NCI-H1694 treated with DMSO at 0.1 percent for 48 hours (cell line): Measurements from ENCODE around the gene KRTAP12-3.
"Not testable (repeated sequence)": the region's sequence is repeated elsewhere in the genome, so short reads cannot be mapped to it uniquely, and the experiment has no call there.

ENCODE experiments used
- DNase-seq: peaks from one replicate; lab custom pipeline; 2025; lab: John Stamatoyannopoulos, UW

The KRTAP12-3 gene, protein sequence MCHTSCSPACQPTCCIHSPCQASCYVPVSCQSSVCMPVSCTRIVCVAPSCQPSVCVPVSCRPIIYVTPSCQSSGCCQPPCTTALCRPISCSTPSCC

DNA sequence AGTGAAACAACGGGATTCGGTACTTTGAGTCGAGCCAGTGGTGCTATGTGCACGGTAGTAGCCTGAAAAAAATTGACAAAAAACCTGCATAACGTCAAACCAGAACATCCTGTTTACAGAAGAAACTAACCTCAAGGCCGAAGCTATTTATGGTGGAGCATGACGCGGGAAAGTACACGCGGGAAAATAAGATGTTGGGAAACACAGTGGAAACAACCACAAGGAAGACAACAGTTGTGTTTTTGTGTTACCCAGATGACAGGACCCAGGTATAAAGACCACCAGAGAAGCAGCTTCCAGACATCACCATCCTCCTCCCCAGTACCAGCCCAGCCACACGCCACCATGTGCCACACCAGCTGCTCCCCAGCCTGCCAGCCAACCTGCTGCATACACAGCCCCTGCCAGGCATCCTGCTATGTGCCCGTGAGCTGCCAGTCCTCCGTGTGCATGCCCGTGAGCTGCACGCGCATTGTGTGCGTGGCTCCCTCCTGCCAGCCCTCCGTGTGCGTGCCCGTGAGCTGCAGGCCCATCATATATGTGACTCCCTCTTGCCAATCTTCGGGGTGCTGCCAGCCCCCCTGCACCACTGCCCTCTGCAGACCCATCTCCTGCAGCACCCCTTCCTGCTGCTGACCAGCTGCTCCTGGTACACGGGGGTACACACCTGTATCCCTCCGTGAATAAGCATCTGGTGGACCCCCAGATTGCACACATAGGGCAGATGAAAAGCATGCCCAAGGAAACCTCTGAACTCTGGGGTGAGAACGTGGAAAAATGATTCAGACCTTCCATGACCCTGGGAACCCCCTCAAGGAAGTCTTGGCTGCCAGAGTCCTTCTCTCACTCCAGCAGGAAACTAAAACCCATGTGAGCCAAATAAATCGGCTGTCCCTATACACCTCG lies at the start of gene KRTAP12-3:
TSS of gene KRTAP12-3 (plus strand) at position 298 of the 906 bp plus-strand sequence. CDS start at position 346, 48 bp downstream.
- DNase-seq = peak; percentile 53

DNA sequence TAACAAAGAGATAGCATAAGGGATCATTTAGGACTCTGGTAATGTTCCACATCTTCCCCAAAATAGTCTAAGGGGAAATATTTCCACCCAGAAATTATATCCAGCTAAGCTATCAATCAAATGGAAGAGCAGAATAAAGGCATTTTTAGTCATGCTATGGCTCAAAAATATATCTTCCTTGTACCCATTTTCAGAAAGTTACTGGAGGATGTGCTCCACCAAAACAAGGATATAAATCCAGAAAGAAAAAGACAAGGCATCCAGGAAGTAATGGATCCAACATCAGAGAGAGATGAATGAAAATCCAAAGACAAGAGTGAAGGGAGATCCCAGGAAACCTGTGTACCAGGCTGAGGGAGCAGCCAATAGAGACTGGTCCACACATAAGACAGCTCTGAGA lies 48.5 kb upstream of the KRTAP12-3 start:
- DNase-seq = no peak

DNA sequence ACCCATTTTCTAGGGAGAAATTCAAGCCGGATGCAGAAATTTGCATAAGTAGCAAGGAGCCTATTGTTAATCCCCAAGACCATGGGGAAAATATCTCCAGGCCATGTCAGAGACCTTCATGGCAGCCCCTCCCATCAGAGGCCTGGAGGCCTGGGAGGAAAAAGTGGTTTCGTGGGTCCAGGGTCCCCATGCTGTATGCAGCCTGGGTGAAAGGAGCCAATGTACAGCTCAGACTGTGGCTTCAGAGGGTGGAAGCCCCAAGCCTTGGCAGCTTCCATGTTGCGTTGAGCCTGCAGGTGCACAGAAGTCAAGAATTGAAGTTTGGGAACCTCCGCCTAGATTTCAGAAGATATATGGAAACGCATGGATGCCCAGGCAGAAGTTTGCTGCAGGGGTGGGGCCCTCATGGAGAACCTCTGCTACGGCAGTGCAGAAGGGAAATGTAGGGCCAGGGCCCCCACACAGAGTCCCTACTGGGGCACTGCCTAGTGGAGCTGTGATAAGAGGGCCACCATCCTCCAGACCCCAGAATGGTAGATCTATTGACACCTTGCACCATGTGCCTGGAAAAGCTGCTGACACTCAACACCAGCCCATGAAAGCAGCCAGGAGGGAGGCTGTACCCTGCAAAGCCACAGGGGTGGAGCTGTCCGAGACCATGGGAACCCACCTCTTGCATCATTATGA lies 47.4 kb upstream of the KRTAP12-3 start:
- DNase-seq = not testable (repeated sequence)

DNA sequence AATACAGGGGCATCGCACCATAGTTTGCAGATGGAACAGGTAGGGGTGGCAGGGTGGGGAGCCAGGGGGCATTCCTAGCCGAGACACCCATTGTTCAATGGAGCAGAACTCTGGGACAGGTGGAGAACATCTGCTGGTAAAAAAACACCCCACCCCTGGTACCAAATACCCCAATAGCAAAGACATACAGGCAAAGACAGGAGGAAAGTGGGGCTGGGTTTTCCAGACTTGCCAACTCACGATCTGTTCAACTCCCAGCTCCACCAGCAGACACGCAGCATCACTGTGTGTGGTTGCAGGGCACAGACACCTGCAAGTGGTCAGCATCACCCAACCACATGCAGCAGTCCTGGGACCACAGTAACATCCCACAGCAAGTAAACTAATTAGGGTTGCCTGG lies 46.2 kb upstream of the KRTAP12-3 start:
- no peak for DNase-seq

DNA sequence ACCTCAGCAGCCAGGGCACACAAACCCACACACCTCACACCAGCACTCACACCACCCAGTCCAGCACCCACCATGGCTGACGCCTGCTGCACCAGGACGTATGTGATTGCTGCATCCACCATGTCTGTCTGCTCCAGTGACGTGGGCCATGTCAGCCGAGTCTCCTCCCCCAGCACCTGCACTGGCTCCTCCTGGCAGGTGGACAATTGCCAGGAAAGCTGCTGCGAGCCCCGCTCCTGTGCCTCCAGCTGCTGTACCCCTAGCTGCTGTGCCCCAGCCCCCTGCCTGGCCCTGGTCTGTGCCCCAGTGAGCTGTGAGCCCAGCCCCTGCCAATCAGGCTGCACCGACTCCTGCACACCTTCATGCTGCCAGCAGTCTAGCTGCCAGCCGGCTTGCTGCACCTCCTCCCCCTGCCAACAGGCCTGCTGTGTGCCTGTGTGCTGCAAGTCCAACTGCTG lies 45.7 kb upstream of the KRTAP12-3 start, which contains the start of gene KRTAP10-8:
TSS of gene KRTAP10-8 (plus strand) at position 51 of the 458 bp plus-strand sequence. CDS start at position 73, 22 bp downstream.
- no peak for DNase-seq

DNA sequence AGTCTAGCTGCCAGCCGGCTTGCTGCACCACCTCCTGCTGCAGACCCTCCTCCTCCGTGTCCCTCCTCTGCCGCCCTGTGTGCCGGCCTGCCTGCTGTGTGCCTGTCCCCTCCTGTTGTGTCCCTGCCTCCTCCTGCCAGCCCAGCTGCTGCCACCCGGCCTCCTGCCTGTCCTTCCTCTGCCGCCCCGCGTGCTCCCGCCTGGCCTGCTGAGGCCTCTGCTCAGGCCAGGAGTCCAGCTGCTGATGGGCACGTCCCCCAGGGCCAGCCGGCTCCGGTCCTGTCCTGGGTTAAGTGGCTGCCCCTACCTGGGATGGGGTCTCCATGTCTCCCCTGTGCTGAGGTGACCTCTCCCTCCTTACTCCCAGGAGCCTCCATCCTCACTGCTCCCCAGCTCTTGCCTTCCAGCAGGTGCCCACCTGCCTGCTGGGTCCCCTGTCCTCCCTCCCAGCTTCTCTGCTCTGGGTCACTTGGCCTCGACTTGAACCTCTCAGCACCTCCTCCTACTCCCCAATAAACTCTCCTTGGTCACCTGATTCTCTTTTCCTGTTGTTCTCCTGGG lies 45.0 kb upstream of the KRTAP12-3 start:
- no peak for DNase-seq

DNA sequence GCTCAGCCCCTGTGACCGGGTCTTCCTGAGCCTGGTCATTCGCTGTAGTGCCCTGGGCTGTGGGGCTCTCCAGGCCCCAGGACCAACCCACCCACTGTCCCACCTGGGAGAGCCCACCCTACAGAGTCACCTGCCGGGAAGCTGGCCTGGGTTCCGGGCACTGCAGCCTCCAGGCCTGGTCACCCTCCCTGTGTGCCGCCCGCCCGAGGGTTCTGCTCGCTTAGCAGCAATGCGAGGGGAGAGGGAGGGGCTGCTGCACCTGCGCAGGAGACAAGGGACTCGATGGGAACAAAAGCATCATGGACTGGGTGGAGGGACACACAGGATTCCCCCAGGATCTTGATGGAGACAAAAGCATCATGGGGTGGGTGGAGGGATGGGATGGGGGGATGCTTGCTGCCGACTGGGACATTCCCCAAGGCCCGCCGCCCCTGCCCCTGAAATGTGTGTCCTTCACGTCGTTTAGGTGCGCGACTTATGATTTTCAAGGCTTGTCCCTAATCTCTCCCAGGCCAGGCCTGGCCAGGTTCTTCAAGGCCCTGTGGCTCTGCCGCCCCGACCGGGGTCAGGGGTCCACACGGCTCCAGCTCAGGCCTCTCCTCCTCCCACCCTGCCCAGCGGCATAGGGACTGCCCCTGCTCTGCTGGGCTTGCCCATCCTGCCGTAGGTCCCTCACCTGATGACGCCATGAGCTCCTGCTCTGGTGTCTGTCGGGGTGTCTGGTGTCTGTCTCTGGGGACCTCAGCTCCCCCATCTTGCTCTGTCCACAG lies 44.2 kb upstream of the KRTAP12-3 start:
- no peak for DNase-seq

DNA sequence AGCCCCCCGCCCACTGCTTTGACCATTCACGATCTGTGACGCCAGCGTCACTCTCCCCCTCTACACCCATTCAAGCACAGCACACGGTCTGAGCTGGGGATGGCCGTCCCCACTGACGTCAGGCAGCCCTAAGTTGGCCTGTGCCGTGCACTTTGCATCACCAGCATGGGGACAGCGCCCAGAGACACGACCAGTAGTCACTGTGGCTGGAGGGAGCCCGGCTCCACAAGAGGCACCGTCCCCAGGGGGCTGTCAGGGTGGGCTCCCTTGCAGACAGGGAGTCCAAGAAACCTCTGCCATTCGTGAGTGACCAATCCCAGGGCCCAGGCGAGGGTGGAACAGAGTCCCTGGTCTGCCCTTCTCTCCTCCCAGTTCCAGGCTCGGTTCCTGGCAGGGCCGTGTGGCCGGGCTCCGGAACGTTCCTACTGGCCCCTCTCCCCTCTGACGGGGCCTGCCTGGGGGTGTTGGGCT lies 43.5 kb upstream of the KRTAP12-3 start:
- no peak for DNase-seq

DNA sequence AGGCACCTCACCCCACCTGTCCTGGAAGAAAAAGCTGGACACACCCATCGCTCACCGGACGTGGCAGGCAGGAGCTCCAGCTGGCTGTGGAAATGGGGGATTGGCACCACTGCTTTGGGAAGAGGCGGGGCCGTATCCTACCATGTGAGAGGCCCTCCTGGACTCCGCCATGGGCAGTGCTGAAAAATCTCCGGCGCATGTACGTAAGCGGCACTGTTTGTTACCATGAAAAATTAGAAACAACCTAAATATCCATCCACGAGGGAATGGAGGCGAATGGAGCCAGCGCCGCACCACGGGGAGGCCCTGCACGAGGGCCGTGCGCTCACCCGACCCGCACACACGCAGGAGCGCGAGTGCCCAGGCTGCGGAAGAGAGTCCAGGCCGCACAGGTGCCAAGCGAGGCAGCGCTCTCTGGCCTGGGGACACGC lies 42.8 kb upstream of the KRTAP12-3 start:
- no peak for DNase-seq

DNA sequence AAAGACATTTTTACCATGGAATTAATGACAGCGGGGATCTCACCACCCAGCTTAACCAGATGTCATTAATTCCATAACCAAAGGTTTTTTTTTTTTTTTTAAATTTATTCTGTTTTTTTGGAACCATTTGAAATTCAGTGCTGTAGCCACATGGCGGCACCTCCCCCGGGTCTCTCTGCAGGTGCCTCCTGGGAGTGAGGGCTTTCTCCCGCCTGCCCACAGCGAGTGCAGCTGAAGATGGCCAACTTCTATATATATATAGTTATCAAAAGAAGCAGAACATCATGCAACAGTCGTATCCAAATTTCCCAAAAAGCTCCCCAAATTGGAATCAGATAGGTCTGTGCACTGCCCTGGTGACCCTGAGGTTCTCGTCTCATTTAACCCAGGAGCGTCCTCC lies 42.3 kb upstream of the KRTAP12-3 start:
- DNase-seq = no peak

DNA sequence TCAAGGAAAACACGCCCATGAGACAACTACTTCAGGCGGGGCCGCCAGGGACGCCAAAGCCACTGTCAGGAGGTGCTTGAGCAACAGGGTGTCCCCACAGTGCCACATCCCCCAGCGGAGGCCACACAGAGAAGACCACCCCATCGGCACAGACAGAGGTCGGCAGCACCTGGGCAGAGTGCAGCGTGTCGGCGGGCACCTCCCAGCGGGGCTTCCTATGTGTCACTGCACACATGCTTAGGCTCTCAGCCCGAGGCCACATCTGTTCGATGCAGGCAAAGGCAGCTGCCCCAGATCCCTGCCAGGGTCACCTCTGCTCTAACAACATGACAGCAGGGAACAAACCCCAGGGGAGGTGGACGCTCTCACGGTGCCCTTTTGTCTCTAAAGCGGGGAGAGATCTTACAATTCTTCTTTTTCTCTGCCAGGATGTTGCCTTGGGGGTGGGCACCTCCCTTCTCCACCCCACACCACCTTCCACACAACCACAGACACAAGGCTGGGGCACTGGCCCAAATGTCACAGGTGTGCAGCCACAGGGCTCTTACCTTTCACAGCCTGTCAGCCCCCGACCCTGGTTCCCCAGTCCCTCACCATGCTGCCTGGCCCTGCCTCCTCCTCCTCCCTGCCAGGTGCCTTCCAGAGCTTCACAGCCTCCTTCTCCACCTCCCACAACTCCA lies 41.7 kb upstream of the KRTAP12-3 start:
- DNase-seq = peak; percentile 30

DNA sequence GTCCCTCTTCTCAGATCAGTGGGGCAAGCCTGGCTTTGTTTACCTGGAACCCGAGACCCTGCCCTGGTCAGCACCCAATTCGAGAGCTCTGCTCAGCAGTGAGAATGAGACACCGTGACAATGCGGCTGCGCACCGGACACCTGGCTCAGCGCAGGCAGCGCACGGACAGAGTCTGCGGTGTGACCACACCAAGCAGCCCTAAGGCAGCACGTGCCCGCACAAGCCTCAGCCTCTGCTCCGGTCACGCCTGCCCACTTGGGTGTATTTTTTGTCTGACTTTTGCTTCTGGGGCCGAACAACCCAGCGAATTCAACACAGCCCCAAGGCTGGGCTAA lies 41.2 kb upstream of the KRTAP12-3 start:
- no peak for DNase-seq

DNA sequence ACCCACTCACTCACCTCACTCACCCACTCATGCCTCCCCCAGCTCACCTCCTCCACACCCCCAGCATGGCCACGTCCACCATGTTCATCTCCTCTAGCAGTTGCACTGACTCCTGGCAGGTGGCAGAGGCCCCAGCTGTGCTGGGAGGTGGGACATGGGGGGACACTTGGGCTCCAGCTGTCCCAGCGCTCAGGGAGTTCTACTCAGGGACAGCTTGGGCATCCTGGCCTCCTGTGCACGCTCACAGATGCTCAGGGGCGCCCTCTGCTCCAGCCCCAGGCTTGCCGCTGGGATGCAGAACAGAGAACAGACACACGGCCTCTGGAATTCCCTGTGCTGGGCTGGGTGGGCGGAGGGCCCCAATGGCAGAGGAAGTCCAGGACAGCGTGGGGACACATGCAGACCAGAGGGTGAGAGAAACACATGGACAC lies 40.6 kb upstream of the KRTAP12-3 start:
- no peak for DNase-seq

DNA sequence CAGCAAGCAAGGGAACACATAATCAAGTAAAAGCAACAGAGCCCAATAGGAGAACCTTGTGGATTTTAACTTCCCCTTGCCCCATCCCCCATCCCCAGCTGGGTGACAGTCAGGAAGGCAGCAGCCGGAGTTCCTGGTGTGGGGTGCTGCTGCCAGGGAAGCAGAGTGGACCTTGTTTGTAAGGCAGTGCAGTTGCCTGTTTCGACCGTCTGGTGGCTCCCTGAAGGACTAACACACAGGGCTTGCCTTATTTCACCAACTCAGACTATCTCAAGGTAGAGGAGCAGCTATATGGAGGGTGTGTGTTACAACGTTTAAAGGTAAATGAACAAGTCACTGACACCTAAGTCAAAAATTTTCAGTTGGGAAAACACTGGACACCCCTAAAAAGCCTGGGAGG lies 39.2 kb upstream of the KRTAP12-3 start:
- DNase-seq = no peak

DNA sequence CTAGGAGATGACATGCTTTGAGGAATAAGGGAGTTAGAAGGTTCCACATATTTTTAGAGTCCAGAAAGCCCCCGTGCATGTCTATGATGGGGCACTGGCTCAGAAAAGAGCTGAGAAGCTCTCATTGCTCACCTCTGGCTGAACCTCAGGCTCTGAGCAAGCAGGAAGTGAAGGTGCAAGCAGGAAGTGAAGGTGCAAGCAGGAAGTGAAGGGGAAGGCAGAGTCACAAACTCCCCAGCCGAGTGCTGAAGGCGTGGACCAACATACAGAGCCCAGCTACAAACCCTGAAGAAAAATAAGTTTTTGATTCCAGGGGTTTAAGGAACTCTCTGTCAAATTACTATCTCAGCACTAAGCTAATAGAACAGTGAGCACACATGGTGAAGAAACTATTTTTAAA lies 38.8 kb upstream of the KRTAP12-3 start:
- DNase-seq = no peak

DNA sequence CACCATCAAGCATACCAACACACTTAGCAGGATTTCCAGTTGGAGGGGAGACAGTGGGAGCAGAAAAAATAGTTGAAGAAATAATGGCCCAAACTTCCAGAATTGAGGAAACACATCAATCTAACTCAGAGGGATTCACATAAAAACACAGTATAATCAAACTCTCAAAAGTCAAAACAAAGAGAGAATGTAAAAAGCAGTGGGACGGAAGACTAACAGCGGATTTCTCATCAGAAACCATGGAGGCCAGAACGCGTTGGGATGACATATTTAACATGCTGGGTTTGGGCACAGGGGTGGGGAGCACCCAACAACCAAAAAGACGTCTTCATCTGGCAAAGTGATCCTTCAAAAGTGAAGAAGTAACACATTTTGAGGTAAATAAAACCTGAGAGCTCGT lies 37.8 kb upstream of the KRTAP12-3 start:
- DNase-seq = no peak

DNA sequence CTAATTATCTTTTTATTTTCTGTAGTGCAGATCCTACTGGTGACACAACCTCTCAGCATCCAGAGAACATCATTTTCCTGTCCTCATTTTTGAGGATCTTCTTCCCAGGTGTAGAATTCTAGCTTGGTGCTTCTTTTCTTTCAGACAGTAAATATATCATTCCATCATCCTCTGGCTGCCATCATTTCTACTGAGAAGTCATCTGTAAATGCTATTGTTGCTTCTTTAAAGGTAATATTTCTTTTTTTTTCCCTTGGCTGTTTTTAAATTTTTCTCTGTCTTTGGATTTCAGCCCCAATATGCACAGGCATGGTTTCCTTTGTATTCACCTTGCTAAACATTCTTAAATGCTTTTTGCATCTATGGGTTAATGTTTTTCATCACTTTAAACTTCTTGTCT lies 34.2 kb upstream of the KRTAP12-3 start:
- no peak for DNase-seq

DNA sequence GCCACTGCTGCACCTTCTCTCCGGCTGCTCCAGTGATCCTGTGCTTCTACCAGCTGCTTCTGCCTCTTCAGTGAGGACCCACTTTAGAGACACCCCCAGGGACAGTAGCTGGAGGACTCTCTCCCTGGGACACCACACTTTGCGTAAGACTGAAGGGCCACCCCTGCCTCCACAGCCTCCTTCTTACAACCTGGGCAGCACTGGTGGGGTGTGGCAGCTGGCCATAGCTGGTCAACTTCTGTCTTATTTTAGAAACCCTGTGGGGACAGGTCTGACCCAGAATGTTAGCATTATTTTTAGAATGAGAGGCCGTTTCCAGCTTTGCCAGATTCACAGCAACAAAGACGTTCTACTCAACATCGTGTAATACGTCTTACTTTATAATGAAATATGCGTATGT lies 32.0 kb upstream of the KRTAP12-3 start:
- DNase-seq = no peak

DNA sequence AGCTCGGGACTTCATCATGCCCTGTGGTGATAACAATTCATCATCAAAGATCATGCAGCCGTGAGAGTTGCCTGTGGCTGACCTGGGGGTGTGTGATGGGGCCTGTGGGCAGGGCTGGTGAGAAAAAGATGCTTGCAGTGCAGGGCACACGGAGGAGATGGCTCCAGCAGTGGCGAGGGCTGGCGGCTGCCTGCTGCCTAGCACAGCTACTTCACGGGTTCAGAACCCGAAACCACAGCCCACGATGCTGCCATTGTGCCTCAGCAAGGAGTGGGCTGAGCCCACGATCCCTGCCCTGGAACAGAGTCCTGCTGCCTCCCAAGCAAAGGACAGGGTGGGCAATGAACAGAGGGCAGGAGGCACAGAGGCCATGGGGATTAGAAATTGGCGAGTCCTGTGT lies 31.5 kb upstream of the KRTAP12-3 start:
- no peak for DNase-seq

DNA sequence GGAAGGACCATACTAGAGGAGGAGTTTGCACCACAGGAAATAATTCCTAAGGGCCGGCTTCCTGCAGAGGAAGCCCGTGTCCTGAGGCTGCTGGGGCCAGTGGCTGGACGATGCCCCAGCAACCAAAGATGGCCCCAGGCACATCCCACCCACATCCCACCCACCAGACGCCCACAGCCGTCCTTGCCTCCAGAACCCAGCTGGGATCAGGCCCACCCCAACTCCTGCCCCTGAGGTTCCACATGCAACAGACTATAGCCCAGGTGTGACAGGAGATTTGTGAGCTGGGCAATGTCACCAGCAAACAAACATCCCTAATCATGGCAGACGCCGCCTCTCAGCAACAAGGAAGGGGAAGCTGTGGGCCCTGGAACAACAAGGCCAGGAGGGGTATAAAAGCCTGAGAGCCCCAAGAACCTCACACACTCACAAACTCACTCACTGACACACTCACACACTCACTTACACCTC lies 31.0 kb upstream of the KRTAP12-3 start, which contains the start of gene KRTAP10-9:
TSS of gene KRTAP10-9 (plus strand) at position 421 of the 471 bp plus-strand sequence. CDS start 79 bp downstream, outside the sequence.
- DNase-seq = no peak
